ENCODE data around the gene PODN.

DNA sequence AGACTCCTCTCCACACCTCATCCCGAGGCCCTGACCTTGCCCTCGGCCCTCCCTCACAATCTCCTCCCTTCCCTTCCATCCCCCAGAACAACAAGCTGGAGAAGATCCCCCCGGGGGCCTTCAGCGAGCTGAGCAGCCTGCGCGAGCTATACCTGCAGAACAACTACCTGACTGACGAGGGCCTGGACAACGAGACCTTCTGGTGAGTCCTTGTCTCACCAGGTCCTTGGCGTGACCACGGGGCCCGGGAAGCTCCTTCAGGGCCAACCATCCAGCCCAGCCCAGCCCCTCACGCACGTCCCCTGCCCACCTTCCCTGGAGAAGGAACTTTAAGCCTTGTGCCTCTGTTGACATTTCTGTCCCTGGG lies 15.6 kb downstream of the PODN start:
- TF ChIP-seq, protein P1, sequence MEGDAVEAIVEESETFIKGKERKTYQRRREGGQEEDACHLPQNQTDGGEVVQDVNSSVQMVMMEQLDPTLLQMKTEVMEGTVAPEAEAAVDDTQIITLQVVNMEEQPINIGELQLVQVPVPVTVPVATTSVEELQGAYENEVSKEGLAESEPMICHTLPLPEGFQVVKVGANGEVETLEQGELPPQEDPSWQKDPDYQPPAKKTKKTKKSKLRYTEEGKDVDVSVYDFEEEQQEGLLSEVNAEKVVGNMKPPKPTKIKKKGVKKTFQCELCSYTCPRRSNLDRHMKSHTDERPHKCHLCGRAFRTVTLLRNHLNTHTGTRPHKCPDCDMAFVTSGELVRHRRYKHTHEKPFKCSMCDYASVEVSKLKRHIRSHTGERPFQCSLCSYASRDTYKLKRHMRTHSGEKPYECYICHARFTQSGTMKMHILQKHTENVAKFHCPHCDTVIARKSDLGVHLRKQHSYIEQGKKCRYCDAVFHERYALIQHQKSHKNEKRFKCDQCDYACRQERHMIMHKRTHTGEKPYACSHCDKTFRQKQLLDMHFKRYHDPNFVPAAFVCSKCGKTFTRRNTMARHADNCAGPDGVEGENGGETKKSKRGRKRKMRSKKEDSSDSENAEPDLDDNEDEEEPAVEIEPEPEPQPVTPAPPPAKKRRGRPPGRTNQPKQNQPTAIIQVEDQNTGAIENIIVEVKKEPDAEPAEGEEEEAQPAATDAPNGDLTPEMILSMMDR (IDR thresholded peaks at IDR 0.05; ENCODE audit: low read length), result no peak
- no peak for TF ChIP-seq EZH2 (IDR thresholded peaks at IDR 0.05; ENCODE audit: borderline replicate concordance, low read length)

All from OCI-LY1 (cell line).